ENCODE data around the gene STX2. TPM values are rescaled to one million over a fixed set of nuclear protein-coding genes. Genes with fewer than 3 reads are reported as not detected.
"Not testable (repeated sequence)": the region's sequence is repeated elsewhere in the genome, so short reads cannot be mapped to it uniquely, and the experiment has no call there.

The STX2 gene
- polyA plus RNA-seq, 1 donor = 41.8 TPM

- DNase-seq = no peak
Measured at GRCh38 chr12:130870442-130871285, 31.6 kb upstream of the STX2 start.

GRCh38 chr12:130868412-130868811 is 29.4 kb upstream of the STX2 start:
- no peak for DNase-seq

GRCh38 chr12:130863298-130863697 is 24.2 kb upstream of the STX2 start:
- no peak for DNase-seq

- not testable (repeated sequence) for DNase-seq
Measured at GRCh38 chr12:130862771-130863170, 23.7 kb upstream of the STX2 start.

- DNase-seq = no peak
Measured at GRCh38 chr12:130862161-130862560, 23.1 kb upstream of the STX2 start.

- no peak for DNase-seq
Measured at GRCh38 chr12:130860311-130860710, 21.3 kb upstream of the STX2 start.

GRCh38 chr12:130859161-130859560 is 20.1 kb upstream of the STX2 start:
- no peak for DNase-seq

- no peak for DNase-seq
Measured at GRCh38 chr12:130858084-130858483, 19.0 kb upstream of the STX2 start.

- DNase-seq = no peak
Measured at GRCh38 chr12:130856088-130856487, 17.0 kb upstream of the STX2 start.

- DNase-seq = no peak
Measured at GRCh38 chr12:130850418-130851021, 11.5 kb upstream of the STX2 start.

GRCh38 chr12:130849561-130850417 is 10.7 kb upstream of the STX2 start:
- DNase-seq = no peak

- not testable (repeated sequence) for DNase-seq
Measured at GRCh38 chr12:130848785-130849305, 9.8 kb upstream of the STX2 start.

- not testable (repeated sequence) for DNase-seq
Measured at GRCh38 chr12:130848105-130848504, 9.1 kb upstream of the STX2 start.

GRCh38 chr12:130847112-130847511 is 8.1 kb upstream of the STX2 start:
- no peak for DNase-seq

- DNase-seq = no peak
Measured at GRCh38 chr12:130846369-130846768, 7.3 kb upstream of the STX2 start.

- DNase-seq = peak; percentile 69
Measured at GRCh38 chr12:130839770-130840404, 837 bp upstream of the STX2 start.

GRCh38 chr12:130838284-130838950 is 633 bp downstream of the STX2 start:
- DNase-seq = no peak

GRCh38 chr12:130835436-130835835 is 3.6 kb downstream of the STX2 start:
- DNase-seq = no peak

- no peak for DNase-seq
Measured at GRCh38 chr12:130835011-130835410, 4.0 kb downstream of the STX2 start.

- DNase-seq = no peak
Measured at GRCh38 chr12:130832561-130833209, 6.4 kb downstream of the STX2 start.

- no peak for DNase-seq
Measured at GRCh38 chr12:130831876-130832405, 7.1 kb downstream of the STX2 start.
